Bronchial epithelial cell (primary cell): ENCODE results near the gene ALPK3. TPM values are rescaled to one million over a fixed set of nuclear protein-coding genes. Genes with fewer than 3 reads are reported as not detected.
"Not testable (repeated sequence)": the region's sequence is repeated elsewhere in the genome, so short reads cannot be mapped to it uniquely, and the experiment has no call there.

Experiments
- DNase-seq: peaks from one replicate; pipeline ENCODE4 v3.0.0-alpha.2; 2010; ENCODE audit warnings: low read depth
- FAIRE-seq: peaks from 2 replicates; lab custom pipeline; 2011; peaks lifted over from hg19 to GRCh38; lab: Jason Lieb, UNC
- H3K27me3 ChIP-seq: 2 replicates; pipeline ENCODE4 v1.5.1; 2011; ENCODE audit warnings: low read length; ENCODE audit not compliant: control insufficient read depth, insufficient read depth
- H3K36me3 ChIP-seq: 2 replicates; pipeline ENCODE4 v1.5.1; 2011; ENCODE audit warnings: low read length; ENCODE audit not compliant: control insufficient read depth, insufficient read depth
- H3K4me3 ChIP-seq: 2 replicates; pipeline ENCODE4 v1.5.1; 2011; ENCODE audit warnings: mild to moderate bottlenecking, low read depth, low read length, control low read depth
- total RNA-seq: library from RNA; depleted of rRNA; stranded (reverse); fragments of >200 nt; gene quantifications from 2 replicates; pipeline ENCODE4 v1.2.1, GENCODE V29; 2014
- TF ChIP-seq, protein P1 (sequence below): IDR thresholded peaks from 2 replicates; pipeline ENCODE4 v1.5.1; 2011; ENCODE audit warnings: mild to moderate bottlenecking, moderate library complexity, low read length, control low read depth, inconsistent platforms; ENCODE audit not compliant: insufficient read depth, severe bottlenecking

The ALPK3 gene
- total RNA-seq, 1 donor from 2014 or later: 0.26 TPM

DNA sequence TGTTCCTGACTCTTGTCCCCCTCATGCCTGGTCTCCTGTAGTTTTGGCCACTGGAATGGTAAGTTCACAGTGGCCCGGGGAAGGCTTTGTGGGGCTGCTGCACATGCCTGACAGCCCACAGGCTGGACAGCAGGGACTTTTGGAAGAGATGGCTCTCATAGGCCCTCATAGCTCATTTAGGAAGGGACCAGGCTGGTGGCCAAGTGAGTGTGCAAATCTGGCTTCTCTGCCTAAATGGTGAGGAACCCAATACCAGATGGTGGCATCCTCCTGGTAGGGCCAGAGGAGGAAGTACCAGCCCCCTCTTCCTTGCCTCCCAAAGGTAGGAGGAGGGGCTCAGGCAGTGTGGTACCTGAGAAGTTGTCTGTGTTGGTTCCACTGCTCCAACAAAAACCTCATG is 25.6 kb downstream of the ALPK3 start:
- FAIRE-seq (no peak), DNase-seq (no peak)
- Histone ChIP-seq H3K36me3 (no peaks in the 10 kb centered on the region), H3K4me3 (no peak overlapping the region), H3K27me3 (no peaks in the 10 kb centered on the region)
- TF ChIP-seq, protein P1, sequence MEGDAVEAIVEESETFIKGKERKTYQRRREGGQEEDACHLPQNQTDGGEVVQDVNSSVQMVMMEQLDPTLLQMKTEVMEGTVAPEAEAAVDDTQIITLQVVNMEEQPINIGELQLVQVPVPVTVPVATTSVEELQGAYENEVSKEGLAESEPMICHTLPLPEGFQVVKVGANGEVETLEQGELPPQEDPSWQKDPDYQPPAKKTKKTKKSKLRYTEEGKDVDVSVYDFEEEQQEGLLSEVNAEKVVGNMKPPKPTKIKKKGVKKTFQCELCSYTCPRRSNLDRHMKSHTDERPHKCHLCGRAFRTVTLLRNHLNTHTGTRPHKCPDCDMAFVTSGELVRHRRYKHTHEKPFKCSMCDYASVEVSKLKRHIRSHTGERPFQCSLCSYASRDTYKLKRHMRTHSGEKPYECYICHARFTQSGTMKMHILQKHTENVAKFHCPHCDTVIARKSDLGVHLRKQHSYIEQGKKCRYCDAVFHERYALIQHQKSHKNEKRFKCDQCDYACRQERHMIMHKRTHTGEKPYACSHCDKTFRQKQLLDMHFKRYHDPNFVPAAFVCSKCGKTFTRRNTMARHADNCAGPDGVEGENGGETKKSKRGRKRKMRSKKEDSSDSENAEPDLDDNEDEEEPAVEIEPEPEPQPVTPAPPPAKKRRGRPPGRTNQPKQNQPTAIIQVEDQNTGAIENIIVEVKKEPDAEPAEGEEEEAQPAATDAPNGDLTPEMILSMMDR: no peak

DNA sequence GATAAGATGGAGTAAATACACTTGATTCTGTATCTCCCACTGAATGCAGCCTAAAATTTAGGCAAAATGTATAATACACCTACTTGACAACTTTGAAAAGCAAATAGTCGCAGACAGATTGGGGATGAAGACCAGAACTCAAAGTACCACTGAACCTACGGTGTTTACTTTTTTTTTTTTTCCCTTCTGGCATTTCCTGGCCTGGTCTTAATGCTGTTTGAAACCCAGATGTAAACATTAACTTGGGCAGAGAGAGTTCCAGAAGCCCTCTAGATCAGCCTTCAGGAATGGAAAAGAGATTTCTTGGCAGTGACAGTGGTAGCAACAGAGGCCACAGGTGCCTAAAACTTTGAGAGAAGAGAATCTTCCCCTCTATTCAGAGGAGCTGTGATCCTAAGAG is 27.8 kb downstream of the ALPK3 start:
- no peak for DNase-seq
- Histone ChIP-seq H3K36me3 (no peaks in the 10 kb centered on the region), H3K4me3 (no peak overlapping the region), H3K27me3 (no peaks in the 10 kb centered on the region)
- TF ChIP-seq, protein P1: no peak
- no peak for FAIRE-seq

DNA sequence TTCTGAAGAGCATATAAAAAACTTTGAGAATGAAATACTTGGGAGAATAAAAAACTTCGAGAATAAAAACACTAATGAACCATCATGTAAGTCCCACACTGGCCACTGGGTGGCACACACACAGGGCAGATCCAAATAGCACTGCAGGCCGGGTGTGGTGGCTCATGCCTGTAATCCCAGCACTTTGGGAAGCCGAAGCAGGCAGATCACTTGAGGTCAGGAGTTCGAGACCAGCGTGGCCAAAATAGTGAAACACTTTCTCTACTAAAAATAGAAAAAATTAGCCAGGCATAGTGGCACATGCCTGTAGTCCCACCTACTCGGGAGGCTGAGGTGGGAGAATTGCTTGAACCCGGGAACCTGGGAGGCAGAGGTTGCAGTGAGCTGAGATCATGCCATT is 28.5 kb downstream of the ALPK3 start:
- H3K36me3 ChIP-seq, H3K27me3 ChIP-seq, H3K4me3 ChIP-seq, FAIRE-seq: not testable (repeated sequence)
- TF ChIP-seq, protein P1: peak; percentile 61
- peak; percentile 44 for DNase-seq

DNA sequence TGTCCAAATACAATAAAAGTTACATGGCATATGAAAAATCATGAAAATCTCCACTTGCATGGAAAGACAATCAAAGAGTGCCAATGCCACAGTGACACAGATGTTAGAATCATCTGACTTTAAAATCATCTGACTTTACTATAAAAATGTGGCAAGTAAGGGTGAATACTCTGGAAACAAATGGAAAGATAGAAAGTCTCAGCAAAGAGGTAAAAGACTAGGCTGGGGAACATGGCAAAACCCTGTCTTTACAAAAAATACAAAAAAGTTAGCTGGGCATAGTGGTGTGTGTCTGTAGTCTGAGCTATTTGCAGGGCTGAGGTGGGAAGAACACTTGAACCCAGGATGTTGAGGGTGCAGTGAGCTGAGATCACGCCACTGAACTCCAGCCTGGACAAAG is 29.1 kb downstream of the ALPK3 start:
- TF ChIP-seq, protein P1: no peak
- DNase-seq (no peak), FAIRE-seq (no peak)
- Histone ChIP-seq H3K36me3 (no peaks in the 10 kb centered on the region), H3K27me3 (no peaks in the 10 kb centered on the region), H3K4me3 (no peak overlapping the region)

DNA sequence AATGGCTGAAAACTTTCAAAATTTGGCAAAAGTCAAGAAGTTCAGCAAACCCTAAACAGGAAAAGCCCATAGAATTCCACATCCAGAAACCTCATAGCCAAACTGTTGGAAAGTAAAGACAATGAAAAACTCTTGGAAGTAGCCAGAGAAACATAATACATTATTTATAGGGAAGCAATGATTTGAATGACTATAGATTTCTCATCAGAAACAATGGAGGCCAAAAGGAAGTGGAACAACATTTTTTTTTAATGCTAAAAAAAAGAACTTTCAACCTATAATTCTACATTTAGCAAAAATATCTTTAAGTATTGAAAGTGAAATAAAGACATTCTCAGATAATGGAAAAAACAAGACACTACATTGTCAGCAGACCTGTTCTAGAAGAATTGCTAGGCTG is 30.2 kb downstream of the ALPK3 start:
- FAIRE-seq: no peak
- TF ChIP-seq, protein P1: no peak
- H3K27me3 ChIP-seq: no peaks in the 10 kb centered on the region
- DNase-seq: no peak
- no peak overlapping the region for H3K4me3 ChIP-seq
- H3K36me3 ChIP-seq: no peaks in the 10 kb centered on the region

DNA sequence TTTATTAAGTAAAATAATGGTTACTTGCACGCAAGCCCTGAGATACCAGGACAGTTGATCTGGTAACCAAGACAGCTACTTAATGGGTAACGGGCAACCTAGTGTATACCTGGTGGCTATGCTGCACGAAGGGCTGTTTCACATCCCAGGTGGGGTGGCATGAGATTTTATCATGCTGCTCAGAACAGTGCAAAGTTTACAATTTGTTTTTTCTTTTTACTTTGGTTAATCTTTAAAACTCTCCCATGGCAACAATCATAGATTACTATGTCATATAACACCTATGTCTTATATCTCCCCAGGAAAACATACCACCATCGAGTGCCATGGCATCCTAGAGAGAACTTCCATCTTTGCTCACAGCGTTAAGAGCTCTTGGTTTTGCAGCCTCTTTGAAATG is 35.1 kb downstream of the ALPK3 start:
- Histone ChIP-seq H3K27me3 (no peaks in the 10 kb centered on the region), H3K36me3 (no peaks in the 10 kb centered on the region), H3K4me3 (no peak overlapping the region)
- FAIRE-seq (no peak), DNase-seq (no peak)
- TF ChIP-seq, protein P1: no peak
